ENCODE measurements around the gene PRELID3B. TPM values are rescaled to one million over a fixed set of nuclear protein-coding genes. Genes with fewer than 3 reads are reported as not detected.
"Not testable (repeated sequence)": the region's sequence is repeated elsewhere in the genome, so short reads cannot be mapped to it uniquely, and the experiment has no call there.

PRELID3B gene
- total RNA-seq, 1 experiment from 2014 or later, result 83.4 TPM

DNA sequence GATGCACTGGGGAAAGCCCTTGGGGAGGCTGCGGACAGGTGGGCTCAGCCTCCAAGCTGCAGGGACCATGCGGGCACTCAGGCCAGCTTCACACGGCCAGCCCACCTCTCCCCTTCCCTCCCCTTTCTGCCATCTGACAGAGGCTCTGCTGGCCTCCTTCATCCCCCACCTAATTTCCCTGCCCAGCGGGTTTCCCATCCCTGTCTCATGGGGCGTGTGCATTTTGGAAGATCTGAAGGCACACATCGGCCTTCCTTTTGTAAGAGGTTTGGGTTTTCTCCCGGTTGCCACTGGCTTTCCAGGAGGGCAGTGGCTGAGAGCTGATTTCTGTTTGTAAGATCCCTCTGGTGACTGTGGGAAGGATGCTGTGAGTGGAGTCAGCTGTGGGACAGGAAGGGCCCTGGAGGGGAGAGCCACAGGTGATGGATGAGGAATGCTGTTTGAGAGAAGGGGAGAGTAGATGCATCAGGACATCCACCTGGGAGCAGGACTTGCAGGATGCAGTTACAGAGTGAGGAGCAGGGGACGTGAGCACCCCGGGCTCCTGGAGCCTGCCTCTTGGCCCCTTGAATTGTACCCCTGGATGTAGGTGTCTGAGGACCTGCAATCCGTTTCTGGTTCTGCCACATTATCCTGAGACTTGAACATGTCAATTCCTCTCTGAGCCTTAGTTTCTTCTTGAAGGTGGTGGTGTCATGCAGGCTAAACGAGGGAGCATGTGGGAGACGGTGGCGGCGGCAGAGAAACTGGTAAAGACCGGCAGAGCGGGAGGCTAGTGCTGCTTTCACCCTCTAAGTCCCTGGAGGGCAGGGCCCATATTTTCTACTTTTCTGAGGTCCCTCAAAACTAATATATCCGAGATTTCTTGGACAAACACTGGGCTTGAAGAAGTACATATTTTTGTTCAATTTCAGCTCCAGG is 29.3 kb downstream of the PRELID3B start:
- no peaks in the 10 kb centered on the region for H3K36me3 ChIP-seq (ENCODE audit: insufficient read depth, low read length, poor library complexity, severe bottlenecking)
- no peak overlapping the region for H3K4me3 ChIP-seq (ENCODE audit: low read depth, low read length, poor library complexity, severe bottlenecking)
- H3K27me3 ChIP-seq (replicated peaks; ENCODE audit: insufficient read depth, low read depth, low read length, poor library complexity), result no peaks in the 10 kb centered on the region
- H3K9me3 ChIP-seq (ENCODE audit: low read depth, low read length, poor library complexity, severe bottlenecking), result no peaks in the 10 kb centered on the region
- H3K27ac ChIP-seq (ENCODE audit: low read depth, low read length, poor library complexity, severe bottlenecking), result no peak overlapping the region
- no TSS peak for BruUV-seq (replicated peaks)
- POLR2A ChIA-PET (ENCODE audit: low non-redundant PET), result no interaction called here
- CTCF ChIA-PET, result no interaction called here
- intact Hi-C loops (cut with micrococcal nuclease; ENCODE audit: unreplicated experiment), result no loop called here
- DNase-seq (ENCODE audit: low spot score), result no peak
- no peaks in the 10 kb centered on the region for H3K4me1 ChIP-seq (ENCODE audit: insufficient read depth, low read length, poor library complexity, severe bottlenecking)
- no peak for TF ChIP-seq CTCF (conservative IDR thresholded peaks at IDR 0.05; ENCODE audit: low read depth, low read length)
- TF ChIP-seq EZH2 (IDR thresholded peaks at IDR 0.05; ENCODE audit: borderline replicate concordance, low read depth, low read length, poor library complexity, severe bottlenecking), result no peak

GRCh38 chr20:59011874-59012157 is 30.8 kb downstream of the PRELID3B start:
- H3K27me3 ChIP-seq (replicated peaks; ENCODE audit: insufficient read depth, low read depth, low read length, poor library complexity); H3K9me3 ChIP-seq (ENCODE audit: low read depth, low read length, poor library complexity, severe bottlenecking); H3K27ac ChIP-seq (ENCODE audit: low read depth, low read length, poor library complexity, severe bottlenecking); H3K36me3 ChIP-seq (ENCODE audit: insufficient read depth, low read length, poor library complexity, severe bottlenecking); H3K4me1 ChIP-seq (ENCODE audit: insufficient read depth, low read length, poor library complexity, severe bottlenecking); H3K4me3 ChIP-seq (ENCODE audit: low read depth, low read length, poor library complexity, severe bottlenecking); DNase-seq (ENCODE audit: low spot score); CTCF ChIA-PET; intact Hi-C loops (cut with micrococcal nuclease; ENCODE audit: unreplicated experiment); POLR2A ChIA-PET (ENCODE audit: low non-redundant PET); BruUV-seq (replicated peaks): not testable (repeated sequence)

DNA sequence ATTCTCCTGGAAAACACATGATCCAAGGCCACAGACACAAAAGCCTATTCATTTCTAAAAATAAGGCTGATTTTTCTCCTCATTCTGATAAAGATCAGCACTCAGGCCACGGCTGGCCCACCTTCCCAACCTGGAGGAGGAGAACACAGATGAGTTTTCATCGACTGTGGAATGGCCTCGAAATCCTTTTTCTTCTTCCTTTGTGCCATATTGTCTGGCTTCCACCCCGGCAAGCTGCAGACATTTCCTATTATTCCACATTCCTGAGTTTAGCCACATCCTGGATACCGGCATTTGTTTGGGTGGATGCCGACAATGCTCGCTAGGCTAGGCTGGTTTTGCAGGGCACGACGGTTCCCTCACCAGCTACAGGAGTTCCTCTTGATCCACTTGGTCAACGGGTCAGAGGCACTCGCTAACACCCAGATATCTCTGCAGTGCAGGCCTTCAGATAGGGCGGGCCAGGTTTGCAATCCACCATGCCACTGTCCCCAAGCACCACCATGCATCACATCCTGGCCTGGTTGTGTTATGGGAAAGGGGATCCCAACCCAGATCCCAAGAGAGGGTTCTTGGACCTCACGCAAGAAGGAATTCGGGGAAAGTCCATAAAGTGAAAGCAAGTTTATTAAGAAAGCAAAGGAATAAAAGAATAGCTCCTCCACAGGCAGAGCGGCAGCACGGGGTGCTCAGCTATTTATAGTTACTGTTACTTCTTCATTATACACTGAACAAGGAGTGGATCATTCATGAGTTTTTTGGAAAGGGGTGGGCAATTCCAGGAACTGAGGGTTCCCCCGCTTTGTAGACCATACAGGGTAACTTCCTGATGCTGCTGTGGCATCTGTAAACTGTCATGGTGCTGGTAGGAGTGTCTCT is 31.4 kb downstream of the PRELID3B start:
- POLR2A ChIA-PET (ENCODE audit: low non-redundant PET), result no interaction called here
- Histone ChIP-seq H3K4me3 (ENCODE audit: low read depth, low read length, poor library complexity, severe bottlenecking) (no peak overlapping the region), H3K9me3 (ENCODE audit: low read depth, low read length, poor library complexity, severe bottlenecking) (no peaks in the 10 kb centered on the region), H3K27me3 (replicated peaks; ENCODE audit: insufficient read depth, low read depth, low read length, poor library complexity) (no peaks in the 10 kb centered on the region), H3K4me1 (ENCODE audit: insufficient read depth, low read length, poor library complexity, severe bottlenecking) (no peaks in the 10 kb centered on the region), H3K27ac (ENCODE audit: low read depth, low read length, poor library complexity, severe bottlenecking) (no peak overlapping the region), H3K36me3 (ENCODE audit: insufficient read depth, low read length, poor library complexity, severe bottlenecking) (no peaks in the 10 kb centered on the region)
- CTCF ChIA-PET, result no interaction called here
- DNase-seq (ENCODE audit: low spot score), result no peak
- intact Hi-C loops (cut with micrococcal nuclease; ENCODE audit: unreplicated experiment), result no loop called here
- TF ChIP-seq CTCF (conservative IDR thresholded peaks at IDR 0.05; ENCODE audit: low read depth, low read length), result no peak
- no peak for TF ChIP-seq EZH2 (IDR thresholded peaks at IDR 0.05; ENCODE audit: borderline replicate concordance, low read depth, low read length, poor library complexity, severe bottlenecking)
- no TSS peak for BruUV-seq (replicated peaks)
